K562 (cell line): ENCODE data around the gene ZNF541. TPM values are rescaled to one million over a fixed set of nuclear protein-coding genes. Genes with fewer than 3 reads are reported as not detected.

Source experiments
- AFF4 ChIP-seq: sonication (generic); formaldehyde crosslinking; IDR thresholded peaks from 2 replicates; pipeline ENCODE4 v1.8.0; 2023; ENCODE audit warnings: mild to moderate bottlenecking, missing genetic modification reagents
- BCOR ChIP-seq: fragments of 450-650 bp; IDR thresholded peaks from 2 replicates; pipeline ENCODE4 v1.6.1; 2016
- CCNT2 ChIP-seq: IDR thresholded peaks from 2 replicates; pipeline ENCODE4 v1.6.1; 2011; ENCODE audit warnings: borderline replicate concordance, low read depth, mild to moderate bottlenecking, moderate library complexity, mixed read lengths, low read length; ENCODE audit not compliant: insufficient read length; ENCODE audit errors: extremely low read depth
- FIP1L1 ChIP-seq: fragments of 200-400 bp; formaldehyde crosslinking; IDR thresholded peaks from 2 replicates; pipeline ENCODE4 v1.6.1; 2018; ENCODE audit warnings: mild to moderate bottlenecking, low read depth, low read length; ENCODE audit not compliant: poor library complexity, severe bottlenecking
- HSF4 ChIP-seq: fragments of 250-450 bp; sonication (Bioruptor Pico); IDR thresholded peaks from 2 replicates; pipeline ENCODE4 v2.1.2; 2022; ENCODE audit warnings: mild to moderate bottlenecking, moderate library complexity, borderline replicate concordance
- KDM5B ChIP-seq: fragments of 200-600 bp; sonication (generic); IDR thresholded peaks from 2 replicates; pipeline ENCODE4 v1.6.1; 2012; ENCODE audit warnings: low read depth, mild to moderate bottlenecking, moderate library complexity, low read length, control low read depth, inconsistent platforms; ENCODE audit not compliant: insufficient replicate concordance
- KLF1 ChIP-seq: fragments of 450-650 bp; IDR thresholded peaks from 2 replicates; pipeline ENCODE4 v1.6.1; 2016; ENCODE audit warnings: missing genetic modification characterization, missing compliant biosample characterization
- LCOR ChIP-seq: sonication (generic); formaldehyde crosslinking; IDR thresholded peaks from 2 replicates; pipeline ENCODE4 v1.8.0; 2022; ENCODE audit warnings: mild to moderate bottlenecking, missing genetic modification reagents
- MAX ChIP-seq: sonication (generic); formaldehyde crosslinking; IDR thresholded peaks from 2 replicates; pipeline ENCODE4 v1.9.0; 2022; ENCODE audit warnings: mild to moderate bottlenecking, missing genetic modification reagents
- MBD2 ChIP-seq: sonication (generic); IDR thresholded peaks from 2 replicates; pipeline ENCODE4 v1.6.1; 2016; ENCODE audit warnings: low read depth, borderline replicate concordance
- POLR2G ChIP-seq: fragments of 200-400 bp; formaldehyde crosslinking; IDR thresholded peaks from 2 replicates; pipeline ENCODE4 v1.6.1; 2017; ENCODE audit warnings: low read depth, mild to moderate bottlenecking, antibody characterized with exemption, low read length, moderate library complexity
- PRPF4 ChIP-seq: fragments of 200-400 bp; formaldehyde crosslinking; IDR thresholded peaks from one replicate; pipeline ENCODE4 v1.6.1; 2017; ENCODE audit warnings: low read length, low read depth, mild to moderate bottlenecking; ENCODE audit not compliant: insufficient read depth, poor library complexity, severe bottlenecking
- RB1 ChIP-seq: fragments of 450-650 bp; IDR thresholded peaks from 2 replicates; pipeline ENCODE4 v1.6.1; 2017; ENCODE audit warnings: low read depth, mild to moderate bottlenecking
- SP1 ChIP-seq: sonication (generic); formaldehyde crosslinking; IDR thresholded peaks from 2 replicates; pipeline ENCODE4 v1.8.1; 2022; ENCODE audit warnings: mild to moderate bottlenecking, missing genetic modification reagents
- TEAD1 ChIP-seq, 2 experiments: fragments of 450-650 bp in 1 of 2; sonication (generic) in 1 of 2; formaldehyde crosslinking; IDR thresholded peaks; 2 replicates each; pipeline versions ENCODE4 v1.4.0 to v1.8.0; 2020 to 2022; ENCODE audit warnings: mild to moderate bottlenecking in 2 of 2, missing genetic modification reagents in 1 of 2
- YY1 ChIP-seq, 3 experiments: IDR thresholded peaks; 2 replicates each; pipeline ENCODE4 v1.6.1; 2011; ENCODE audit warnings: low read length in 2 of 3, mild to moderate bottlenecking in 2 of 3, moderate library complexity in 2 of 3, borderline replicate concordance in 1 of 3, control low read depth in 1 of 3, low read depth in 1 of 3; ENCODE audit not compliant: insufficient read depth in 3 of 3, insufficient replicate concordance in 2 of 3, control insufficient read depth in 1 of 3, insufficient read length in 1 of 3; ENCODE audit errors: extremely low read depth in 1 of 3
- ZBED1 ChIP-seq: IDR thresholded peaks from 2 replicates; pipeline ENCODE4 v1.6.1; 2014
- ZNF197 ChIP-seq: fragments of 200-800 bp; sonication (Bioruptor generic); IDR thresholded peaks from 2 replicates; pipeline ENCODE4 v1.6.1; 2016; ENCODE audit warnings: low read depth, missing genetic modification characterization, missing compliant biosample characterization
- ZNF239 ChIP-seq: fragments of 250-450 bp; sonication (Bioruptor Pico); IDR thresholded peaks from 2 replicates; pipeline ENCODE4 v1.4.0; 2020; ENCODE audit warnings: mild to moderate bottlenecking
- ZNF512 ChIP-seq: IDR thresholded peaks from 2 replicates; pipeline ENCODE4 v1.6.1; 2016; ENCODE audit warnings: missing genetic modification characterization, missing compliant biosample characterization
- polyA plus RNA-seq, 8 experiments: library from polyadenylated mRNA; depleted of rRNA in 4 of 8; stranded (reverse) in 5 of 8; unstranded in 3 of 8; fragments of >200 nt; fragmentation: Nextera tagmentation in 2 of 8; fragmentation: Illumina TruSeq in 1 of 8; extraction: Ambion mirVana in 2 of 8; extraction: Trizol in 1 of 8; gene quantifications; 2 replicates each; pipeline versions ENCODE4 v1.2.1 to v1.2.3, GENCODE V29; 2011 to 2014; ENCODE audit warnings: inconsistent platforms in 1 of 8, missing spikeins in 1 of 8
- total RNA-seq, 7 experiments: library from RNA; depleted of rRNA in 6 of 7; stranded (reverse); fragments of >200 nt in 6 of 7; fragmentation: Illumina TruSeq in 2 of 7; extraction: Trizol in 2 of 7; gene quantifications; 2 replicates each; pipeline versions ENCODE4 v1.2.1 to v1.2.3, GENCODE V29; 2011 to 2021; ENCODE audit warnings: low replicate concordance in 1 of 7

Gene ZNF541
- total and polyA plus RNA-seq, 9 of the 15 experiments (the other 6 are each of a cell fraction or from before 2014, with no cell fraction given): 0.04 to 0.11 (median 0.05) TPM; not detected in 1

- TF ChIP-seq POLR2G (peak; percentile 100), RB1 (peak; percentile 77), YY1 (IDR thresholded peaks at IDR 0.05; ENCODE audit: borderline replicate concordance in 1 of 3, control insufficient read depth in 1 of 3, extremely low read depth in 1 of 3, insufficient read depth in 3 of 3, insufficient read length in 1 of 3, insufficient replicate concordance in 2 of 3, low read depth in 1 of 3, low read length in 2 of 3) (peak in 2 of 3 experiments; percentile 75 to 76), AFF4 (0 out of 2 replicates have a peak, but pooled peaks have one; percentile 29), KLF1 (0 out of 2 replicates have a peak, but pooled peaks have one; percentile 37), PRPF4 (no peak), MBD2 (0 out of 2 replicates have a peak, but pooled peaks have one; percentile 14), BCOR (no peak; the same call in 1 of the 2 replicates), KDM5B (peak; percentile 91), SP1 (peak; percentile 96), MAX (CRISPR knock-in tag) (peak; percentile 69), ZNF239 (no peak), CCNT2 (peak; percentile 91), LCOR (CRISPR knock-in tag) (0 out of 2 replicates have a peak, but pooled peaks have one; percentile 17), HSF4 (CRISPR knock-in tag) (no peak), FIP1L1 (peak; percentile 75), ZNF197 (CRISPR knock-in tag) (no peak), TEAD1 (CRISPR knock-in tag; IDR thresholded peaks at IDR 0.05) (peak in 1 of 2 experiments; percentile 97; a peak in 2 of 4 replicates), ZNF512 (tag) (peak; percentile 57), ZBED1 (peak; percentile 47; the same call in 1 of the 2 replicates)
These were observed 27.6 kb upstream of the ZNF541 start (continued) for GRCh38 chr19:47600246-47601179.
